ENCODE measurements around the gene TBC1D10A.

The TBC1D10A gene

DNA sequence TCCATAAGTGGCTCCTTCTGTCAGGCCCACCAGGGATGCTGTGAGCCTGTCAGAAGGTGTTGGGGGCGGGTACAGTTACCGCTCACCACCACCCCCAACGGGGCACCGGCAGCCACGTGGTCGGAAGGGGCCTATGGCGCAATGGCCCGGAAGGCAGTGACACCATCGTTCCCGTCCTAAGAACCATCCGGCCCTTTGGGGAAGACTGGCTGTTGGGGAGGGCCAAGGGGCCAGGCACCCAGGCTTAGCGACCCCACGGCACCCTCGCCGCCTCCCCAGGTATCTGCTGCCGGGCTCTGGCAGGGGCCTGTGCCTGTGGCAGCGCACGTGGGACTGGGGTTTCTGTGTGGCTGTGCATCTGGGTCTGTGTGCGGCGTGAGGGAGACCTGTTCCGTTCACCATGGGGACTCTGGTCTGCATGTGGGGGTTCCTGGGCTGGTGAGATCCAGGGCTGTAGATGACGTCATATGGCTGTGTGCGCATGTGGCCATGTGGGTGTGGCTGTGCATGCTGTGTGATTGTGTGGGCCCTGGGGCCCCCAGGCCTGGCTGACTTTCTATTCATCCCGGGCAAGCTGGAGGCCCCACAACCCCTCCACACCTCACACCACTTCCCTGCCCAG lies 60.8 kb downstream of the TBC1D10A start:
- DNase-seq (ENCODE audit: low read depth): peak; percentile 65

DNA sequence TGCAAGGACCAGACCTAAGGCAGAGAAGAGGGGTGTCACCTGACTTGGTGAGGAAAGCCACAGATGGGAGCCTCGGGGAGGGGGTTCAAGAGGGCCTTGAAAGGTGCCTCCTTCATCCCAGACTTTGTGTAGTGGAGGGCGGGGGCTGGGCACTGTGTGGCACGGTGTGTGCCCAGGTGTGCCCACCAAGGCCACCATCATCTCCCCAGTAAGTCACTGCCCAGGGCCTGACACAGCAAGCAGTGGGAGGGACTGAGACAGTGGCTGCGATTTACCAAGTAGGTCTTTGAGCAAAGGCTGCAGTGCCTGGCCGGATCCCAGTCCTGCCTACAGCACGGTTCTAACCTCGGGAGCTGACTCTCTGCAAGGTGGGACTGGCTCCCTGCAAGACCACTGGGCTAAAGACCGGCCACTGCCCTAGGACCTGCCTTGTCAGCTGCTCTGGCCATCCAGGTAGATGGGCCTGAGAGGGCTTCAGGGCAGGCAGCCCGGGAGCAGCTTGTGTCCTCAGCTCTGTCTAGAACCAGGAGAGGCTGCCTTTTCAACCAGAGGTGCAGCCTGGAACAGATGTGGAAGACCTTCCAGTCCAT lies 61.5 kb downstream of the TBC1D10A start:
- DNase-seq (ENCODE audit: low read depth): no peak

- no peak for DNase-seq (ENCODE audit: low read depth)
These were observed 62.9 kb downstream of the TBC1D10A start for GRCh38 chr22:30263883-30264282.

- peak; percentile 69 for DNase-seq (ENCODE audit: low read depth)
These were observed 63.6 kb downstream of the TBC1D10A start for GRCh38 chr22:30262917-30263741.

DNA sequence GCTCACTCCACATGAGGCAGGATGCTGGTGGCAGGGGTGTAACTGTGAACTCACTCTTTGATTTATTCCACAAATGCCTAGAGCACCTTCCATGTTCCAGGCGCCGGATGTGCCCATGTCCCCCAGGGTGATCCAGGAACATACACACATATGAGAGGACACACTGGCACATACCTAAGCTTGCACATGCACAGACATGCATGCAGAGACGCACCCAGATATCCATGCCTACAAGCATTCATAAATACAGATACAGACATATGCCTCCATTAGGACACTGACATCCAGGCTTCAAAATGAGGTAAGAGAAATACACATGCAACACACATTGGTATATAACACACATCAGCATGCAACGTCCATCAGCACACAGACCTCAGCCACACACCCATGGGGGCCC lies 64.6 kb downstream of the TBC1D10A start:
- no peak for DNase-seq (ENCODE audit: low read depth)

- no peak for DNase-seq (ENCODE audit: low read depth)
These were observed 65.6 kb downstream of the TBC1D10A start for GRCh38 chr22:30261134-30261533.

GRCh38 chr22:30260682-30261081 lies 66.1 kb downstream of the TBC1D10A start:
- no peak for DNase-seq (ENCODE audit: low read depth)

DNA sequence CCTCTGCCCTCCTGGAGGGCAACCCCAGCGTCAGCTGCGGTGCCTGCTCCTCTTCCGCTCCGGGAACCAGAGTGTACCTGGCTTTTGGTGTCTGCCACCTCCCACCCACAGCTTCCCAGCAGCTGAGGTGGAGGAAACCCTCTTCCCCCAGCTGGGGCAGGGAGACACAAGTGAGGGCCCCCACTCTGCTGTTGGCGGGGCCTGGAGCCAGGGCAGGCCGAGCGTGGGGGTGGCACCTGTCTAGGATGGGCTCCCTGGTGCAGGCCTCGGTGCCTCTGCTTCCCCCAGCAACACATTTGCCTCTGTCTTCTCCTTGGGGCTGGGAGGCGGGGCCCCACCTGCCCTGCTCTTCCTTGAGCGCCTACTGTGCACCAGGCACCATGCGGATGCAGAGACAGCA lies 66.5 kb downstream of the TBC1D10A start:
- no peak for DNase-seq (ENCODE audit: low read depth)

GRCh38 chr22:30254314-30254713 lies 72.4 kb downstream of the TBC1D10A start:
- DNase-seq (ENCODE audit: low read depth): no peak

- DNase-seq (ENCODE audit: low read depth): no peak
These were observed 73.4 kb downstream of the TBC1D10A start for GRCh38 chr22:30253205-30253852.

DNA sequence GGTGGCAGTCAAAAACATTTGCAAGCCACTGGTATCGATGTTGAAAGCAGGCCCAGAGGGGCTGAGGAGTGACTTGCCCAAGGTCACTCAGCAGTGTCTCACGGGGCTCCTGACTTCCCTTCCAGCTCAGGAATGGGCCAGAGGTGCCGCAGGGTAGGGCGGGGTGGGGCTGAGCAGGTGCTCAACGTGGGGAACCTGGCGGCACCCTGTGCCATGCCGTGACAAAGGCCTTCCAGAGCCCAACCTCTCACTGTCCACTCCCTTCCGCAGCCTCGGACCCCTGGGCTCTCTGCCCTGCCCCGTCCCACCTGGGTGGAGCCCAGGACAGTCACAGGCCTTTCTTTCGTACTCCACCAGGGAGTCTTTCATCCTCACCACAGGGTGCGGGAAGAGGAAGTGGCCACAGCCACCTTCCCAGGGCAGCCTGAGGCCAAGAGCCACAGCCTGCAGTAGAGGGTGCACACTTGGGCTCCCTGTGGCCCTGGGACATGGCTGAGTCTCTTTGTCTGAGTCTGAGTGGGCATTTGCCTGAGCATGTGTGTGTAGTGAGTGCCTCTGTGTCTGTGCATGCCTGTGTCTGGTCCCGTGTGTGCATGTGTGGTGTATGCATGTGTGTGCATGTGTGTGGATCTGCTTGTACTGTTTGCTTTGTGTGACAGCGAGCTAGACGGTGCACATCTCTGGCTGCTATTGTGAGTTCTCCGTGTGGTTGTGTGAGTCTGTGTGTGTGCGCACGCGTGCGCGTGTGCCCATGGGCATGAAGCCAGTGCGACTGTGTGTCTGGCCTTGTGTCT lies 74.1 kb downstream of the TBC1D10A start:
- DNase-seq (ENCODE audit: low read depth): no peak

GRCh38 chr22:30251711-30252110 lies 75.0 kb downstream of the TBC1D10A start:
- DNase-seq (ENCODE audit: low read depth): no peak

- DNase-seq (ENCODE audit: low read depth): no peak
These were observed 76.0 kb downstream of the TBC1D10A start for GRCh38 chr22:30250661-30251267.

GRCh38 chr22:30250039-30250565 lies 76.6 kb downstream of the TBC1D10A start:
- DNase-seq (ENCODE audit: low read depth): no peak

DNA sequence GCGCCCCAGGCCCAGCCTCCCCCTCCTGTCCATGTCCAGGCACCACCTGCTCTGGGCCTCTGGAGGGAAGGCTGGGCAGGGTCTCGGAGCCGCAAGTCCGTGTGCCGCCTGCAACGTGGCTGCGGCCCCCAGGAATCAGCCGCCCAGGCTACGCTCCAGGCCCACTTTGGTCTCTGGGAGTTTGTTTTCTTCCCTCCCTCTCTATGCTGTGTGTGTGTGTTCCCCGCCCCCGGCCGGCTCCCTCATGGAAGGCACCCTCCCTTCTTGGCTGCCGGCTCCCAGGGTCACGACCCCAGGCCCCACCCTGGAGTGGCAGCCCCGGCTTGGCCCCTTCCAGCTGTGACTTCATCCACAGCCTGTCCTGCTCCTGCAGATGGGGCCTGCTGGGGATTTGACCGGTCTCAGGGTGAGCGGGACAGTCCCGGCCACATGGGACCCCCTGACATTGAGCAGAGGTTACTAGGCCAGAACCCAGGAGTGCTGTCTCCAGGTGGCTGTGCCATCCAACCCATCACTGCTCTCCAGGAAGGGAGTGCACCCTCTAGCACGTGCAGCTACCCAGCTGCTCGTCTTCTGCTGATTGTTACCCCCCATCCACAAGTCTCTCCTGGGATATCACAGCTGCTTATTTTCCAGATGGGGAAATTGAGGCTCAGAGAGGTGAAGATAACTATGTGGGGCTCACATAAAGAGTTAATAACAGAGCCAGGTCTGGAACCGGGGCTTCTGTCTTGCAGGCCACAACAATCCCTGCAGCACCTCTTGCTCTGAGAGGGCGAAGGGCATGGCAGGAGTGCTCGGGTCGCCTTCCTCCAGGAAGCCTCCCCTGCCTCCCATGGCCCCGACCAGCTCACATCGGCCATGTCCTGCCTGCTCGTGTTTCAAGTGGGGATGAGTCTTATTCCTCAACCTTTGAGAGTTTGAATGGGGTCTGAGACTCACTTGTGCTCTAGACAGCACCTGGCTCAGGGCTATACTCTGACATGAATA lies 77.4 kb downstream of the TBC1D10A start:
- DNase-seq (ENCODE audit: low read depth): no peak

GRCh38 chr22:30248484-30248883 lies 78.3 kb downstream of the TBC1D10A start:
- DNase-seq (ENCODE audit: low read depth): no peak

DNA sequence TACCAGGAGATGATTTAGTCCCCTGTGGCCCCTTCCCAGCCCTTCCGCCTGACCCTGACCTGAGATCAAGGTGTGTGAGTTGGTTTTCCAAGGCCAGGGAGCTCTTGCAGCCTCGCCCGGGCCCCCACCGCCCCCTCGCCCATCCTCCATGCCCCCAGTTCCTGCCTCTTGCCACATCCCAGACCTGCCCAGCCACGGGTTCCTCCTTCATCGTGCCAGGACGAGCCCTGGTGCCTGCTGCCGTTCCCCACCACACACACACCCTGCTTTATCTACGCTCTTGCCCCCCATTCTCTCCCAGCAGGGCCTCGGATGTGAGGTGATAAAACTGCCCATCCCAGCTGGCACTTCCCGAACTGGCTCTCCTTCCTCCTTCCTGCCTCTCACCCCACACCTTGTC lies 78.8 kb downstream of the TBC1D10A start:
- DNase-seq (ENCODE audit: low read depth): no peak

DNA sequence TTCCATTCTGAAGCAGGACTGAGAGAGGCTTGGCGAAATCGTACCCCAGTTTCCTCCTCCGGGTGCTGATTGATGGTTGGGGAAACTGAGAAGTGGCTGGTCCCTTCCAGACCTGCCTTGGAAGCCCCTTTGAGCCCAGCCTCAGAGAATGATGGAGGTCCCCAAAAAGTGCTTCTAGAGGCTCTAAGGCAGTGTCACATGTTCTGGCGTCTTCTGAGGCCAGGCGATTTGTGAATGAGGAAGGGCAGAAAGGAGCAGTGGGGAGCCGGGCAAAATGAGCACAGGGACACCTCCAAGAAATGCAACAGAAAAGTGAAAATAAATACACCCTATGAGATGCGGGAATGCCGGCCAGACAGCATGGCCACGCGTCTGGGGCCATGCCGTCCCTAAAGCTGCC lies 79.2 kb downstream of the TBC1D10A start:
- DNase-seq (ENCODE audit: low read depth): no peak

- no peak for DNase-seq (ENCODE audit: low read depth)
These were observed 79.8 kb downstream of the TBC1D10A start for GRCh38 chr22:30246814-30247376.
